HG02763 (cell line): Measurements from ENCODE around the gene C5AR2.
"Not testable (repeated sequence)": the region's sequence is repeated elsewhere in the genome, so short reads cannot be mapped to it uniquely, and the experiment has no call there.

Experiments used
- ATAC-seq: cut with Tn5 transposase; IDR thresholded peaks from one replicate; pipeline ENCODE4 v1.9.1; 2021; ENCODE audit warnings: mild to moderate bottlenecking, moderate library complexity; ENCODE audit not compliant: unreplicated experiment

C5AR2 gene

DNA sequence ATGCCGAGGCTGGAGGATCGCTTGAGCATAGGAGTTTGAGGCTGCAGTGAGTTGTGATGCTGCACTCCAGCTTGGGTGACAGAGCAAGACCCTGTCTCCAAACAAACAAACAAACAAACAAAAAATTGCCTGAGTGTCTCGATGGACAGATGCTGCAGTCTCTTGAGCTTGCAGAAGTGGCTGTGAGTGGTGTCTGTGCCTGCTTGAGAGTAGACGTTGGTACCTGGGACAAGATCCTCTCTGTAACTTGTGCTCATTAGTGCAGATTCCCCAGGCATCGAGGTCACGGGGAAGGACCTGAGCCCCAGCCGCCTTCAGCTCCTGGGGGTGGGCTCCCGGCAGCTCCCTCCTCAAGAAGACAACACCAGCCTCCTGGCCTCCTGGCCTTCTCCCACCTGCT lies 8.6 kb upstream of the C5AR2 start:
- ATAC-seq: no peak

DNA sequence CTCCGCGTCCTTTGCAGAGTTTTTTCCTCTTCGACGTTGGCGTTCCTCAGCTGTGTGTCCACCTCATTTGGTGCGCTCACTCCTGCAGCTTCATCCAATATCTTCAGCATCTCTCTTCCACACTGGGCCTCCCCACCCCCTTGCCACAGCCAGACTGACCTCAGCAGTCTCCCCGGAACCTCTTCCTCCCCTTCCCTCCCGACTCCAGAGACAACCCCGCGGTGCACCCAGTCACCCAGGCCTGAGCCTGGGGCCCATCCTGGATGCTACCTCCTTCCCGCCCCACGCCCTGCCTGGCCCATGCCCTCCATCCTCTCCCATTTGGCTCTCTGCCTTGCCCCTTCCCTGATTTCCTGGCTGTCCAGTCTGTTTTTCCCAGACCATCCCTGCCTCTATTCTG lies 8.1 kb upstream of the C5AR2 start:
- no peak for ATAC-seq

DNA sequence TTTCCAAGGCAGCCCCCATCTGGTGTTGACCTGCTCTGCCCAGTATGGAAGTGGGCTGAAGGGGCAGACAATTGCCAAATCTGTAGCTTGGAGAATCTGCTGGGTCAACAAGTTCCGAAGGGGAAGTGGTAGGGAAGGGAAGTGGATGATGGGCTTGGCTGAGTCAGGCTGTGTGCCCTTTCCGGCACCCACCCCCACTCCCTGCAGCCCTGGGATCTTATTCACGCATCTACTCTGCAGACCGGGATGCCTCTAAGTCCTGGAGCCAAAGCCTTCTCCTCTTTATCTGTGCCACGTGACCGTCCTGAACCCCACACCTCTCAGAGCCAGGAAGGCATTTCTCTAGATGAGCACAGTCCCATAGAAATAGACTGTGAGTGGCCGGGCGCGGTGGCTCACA lies 7.5 kb upstream of the C5AR2 start:
- no peak for ATAC-seq

DNA sequence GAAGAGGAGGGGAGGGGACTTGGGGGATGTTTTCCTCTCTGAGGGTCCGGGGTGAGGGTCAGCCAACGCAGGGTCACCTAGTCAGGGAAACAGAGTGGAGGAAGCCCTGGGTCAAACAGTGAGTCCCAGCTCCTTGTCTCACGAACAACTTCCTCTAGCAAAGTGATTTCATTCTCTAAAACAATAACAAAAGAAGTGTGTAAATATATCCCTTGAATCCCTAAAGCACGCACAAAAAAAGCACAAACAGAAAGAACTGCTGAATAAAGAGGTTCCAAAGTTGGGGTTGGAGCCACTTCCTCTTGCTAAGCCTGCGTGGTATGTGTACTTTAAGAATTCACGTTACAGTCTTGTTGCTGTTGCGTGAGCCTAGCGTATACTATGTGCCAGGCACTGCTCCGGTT lies 1.5 kb upstream of the C5AR2 start:
- ATAC-seq: no peak

DNA sequence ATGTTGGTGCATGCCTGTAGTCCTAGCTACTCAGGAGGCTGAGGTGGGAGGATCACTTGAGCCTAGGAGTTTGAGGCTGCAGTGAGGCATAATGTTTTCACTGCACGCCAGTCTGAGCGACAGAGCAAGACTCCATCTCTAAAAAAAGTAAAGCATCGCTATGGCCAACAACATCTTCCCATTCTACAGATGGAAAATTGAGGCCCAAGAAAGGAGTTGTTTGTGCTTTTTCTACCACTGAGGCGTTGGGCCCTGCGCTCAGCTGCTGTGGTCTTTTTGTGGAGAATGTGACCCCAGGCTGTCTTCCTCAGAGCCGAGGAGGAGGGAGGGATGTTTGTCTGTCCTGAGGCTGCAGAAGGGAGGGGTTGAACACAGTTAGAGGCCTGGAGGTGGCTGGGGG lies 485 bp upstream of the C5AR2 start:
- ATAC-seq: no peak

DNA sequence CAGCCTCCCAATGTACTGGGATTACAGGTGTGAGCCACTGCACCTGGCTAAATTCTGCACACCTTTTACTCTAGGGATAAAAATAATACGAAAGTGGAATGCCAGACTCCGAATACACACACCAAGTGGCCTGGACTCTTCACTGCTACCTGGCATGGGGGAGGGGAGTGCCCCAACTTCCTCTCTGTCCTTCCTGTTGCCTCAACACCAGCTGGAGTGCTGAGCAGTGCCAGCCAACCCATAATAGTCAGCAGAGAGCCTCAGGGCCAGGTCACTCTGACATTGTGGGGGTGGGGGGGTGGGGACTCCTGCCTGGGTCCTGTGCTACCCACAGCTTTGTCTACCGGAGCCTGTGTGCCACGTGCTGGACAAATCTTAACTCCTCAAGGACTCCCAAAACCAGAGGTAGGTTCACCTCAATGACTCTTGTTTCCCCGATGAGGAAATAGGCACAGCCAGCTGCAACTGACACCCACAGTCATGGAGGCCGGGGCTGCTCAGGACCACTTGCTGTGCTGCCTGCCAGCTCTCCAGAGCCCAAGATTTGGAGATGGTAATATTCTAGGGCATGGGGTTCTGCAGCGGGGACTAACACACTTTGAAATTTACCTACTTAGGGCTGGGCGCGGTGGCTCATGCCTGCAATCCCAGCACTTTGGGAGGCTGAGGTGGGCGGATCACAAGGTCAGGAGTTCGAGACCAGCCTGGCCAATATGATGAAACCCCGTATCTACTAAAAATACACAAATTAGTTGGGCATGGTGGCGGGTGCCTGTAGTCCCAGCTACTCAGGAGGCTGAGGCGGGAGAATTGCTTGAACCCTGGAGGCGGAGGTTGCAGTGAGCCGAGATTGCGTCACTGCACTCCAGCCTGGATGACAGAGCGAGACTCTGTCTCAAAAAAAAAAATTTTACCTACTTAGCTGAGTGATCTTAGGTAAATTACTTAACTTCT lies 5.1 kb downstream of the C5AR2 start:
- not testable (repeated sequence) for ATAC-seq

DNA sequence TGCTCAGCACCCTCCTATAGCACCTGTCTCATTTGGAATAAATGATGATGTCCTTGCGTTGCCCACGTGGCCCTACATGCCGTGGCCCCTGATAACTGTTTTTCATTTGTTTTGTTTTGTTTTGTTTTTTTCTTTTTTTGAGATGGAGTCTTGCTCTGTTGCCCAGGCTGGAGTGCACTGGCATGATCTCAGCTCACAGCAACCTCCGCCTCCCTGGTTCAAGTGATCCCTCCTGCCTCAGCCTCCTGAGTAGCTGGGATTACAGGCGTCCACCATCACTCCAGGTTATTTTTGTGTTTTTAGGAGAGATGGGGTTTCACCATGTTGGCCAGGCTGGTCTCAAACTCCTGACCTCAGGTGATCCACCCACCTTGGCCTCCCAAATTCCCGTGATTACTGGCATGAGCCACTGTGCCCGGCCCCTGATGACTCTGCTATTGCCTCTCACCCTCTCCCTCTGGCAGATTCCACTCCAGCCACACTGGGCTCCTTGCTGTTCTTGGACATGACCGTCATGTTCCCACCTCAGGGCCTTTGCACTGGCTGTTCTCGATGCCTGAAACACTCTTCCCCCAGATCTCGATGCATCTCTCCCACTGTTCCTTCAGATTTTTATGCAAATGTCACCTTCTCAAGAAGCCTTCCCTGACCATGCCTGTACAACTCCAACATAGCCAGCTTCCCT lies 7.4 kb downstream of the C5AR2 start:
- ATAC-seq: no peak

DNA sequence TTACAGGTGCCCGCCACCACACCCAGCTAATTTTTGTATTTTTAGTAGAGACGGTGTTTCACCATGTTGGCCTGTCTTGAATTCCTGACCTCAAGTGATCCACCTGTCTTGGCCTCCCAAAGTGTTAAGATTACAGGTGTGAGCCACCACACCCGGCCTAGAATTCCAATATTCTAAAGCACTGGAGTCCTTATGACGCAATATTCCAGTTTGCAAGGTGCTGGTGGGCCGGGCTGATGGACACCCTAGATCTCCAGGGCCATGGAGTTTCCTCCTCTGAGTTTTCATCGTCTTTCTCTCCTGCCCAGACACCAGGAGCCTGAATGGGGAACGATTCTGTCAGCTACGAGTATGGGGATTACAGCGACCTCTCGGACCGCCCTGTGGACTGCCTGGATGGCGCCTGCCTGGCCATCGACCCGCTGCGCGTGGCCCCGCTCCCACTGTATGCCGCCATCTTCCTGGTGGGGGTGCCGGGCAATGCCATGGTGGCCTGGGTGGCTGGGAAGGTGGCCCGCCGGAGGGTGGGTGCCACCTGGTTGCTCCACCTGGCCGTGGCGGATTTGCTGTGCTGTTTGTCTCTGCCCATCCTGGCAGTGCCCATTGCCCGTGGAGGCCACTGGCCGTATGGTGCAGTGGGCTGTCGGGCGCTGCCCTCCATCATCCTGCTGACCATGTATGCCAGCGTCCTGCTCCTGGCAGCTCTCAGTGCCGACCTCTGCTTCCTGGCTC lies 8.7 kb downstream of the C5AR2 start:
- no peak for ATAC-seq

DNA sequence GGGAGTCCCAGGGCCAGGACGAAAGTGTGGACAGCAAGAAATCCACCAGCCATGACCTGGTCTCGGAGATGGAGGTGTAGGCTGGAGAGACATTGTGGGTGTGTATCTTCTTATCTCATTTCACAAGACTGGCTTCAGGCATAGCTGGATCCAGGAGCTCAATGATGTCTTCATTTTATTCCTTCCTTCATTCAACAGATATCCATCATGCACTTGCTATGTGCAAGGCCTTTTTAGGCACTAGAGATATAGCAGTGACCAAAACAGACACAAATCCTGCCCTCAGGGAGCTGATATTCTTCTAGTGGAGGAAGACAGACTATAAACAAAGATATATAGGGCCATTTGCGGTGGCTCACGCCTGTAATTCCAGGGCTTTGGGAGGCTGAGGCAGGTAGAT lies 9.8 kb downstream of the C5AR2 start:
- no peak for ATAC-seq

DNA sequence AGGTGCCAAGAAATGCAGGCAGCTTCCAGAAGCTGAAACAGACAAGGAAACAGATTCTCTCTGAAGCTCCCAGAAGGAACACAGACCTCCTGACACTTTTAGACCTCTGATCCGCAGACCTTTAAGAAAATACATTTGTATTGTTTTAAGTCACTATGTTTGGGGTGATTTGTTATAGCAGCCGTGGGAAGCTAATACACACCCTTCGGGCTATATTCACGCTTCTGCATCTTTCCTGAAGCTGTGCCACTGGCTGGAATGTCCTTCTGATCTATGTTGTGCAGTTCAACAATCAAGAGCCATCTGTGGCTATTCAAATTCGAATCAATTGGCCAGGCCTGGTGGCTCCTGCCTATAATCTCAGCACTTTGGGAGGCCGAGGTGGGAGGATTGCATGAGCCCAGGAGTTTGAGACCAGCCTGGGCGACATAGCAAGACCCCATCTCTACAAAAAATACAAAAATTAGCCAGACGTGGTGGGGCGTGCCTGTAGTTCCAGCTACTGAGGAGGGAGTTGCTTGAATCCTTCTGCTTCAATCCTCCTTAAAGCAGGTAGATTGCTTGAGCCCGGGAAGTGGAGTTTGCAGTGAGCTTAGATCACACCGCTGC lies 11.3 kb downstream of the C5AR2 start:
- ATAC-seq: no peak

DNA sequence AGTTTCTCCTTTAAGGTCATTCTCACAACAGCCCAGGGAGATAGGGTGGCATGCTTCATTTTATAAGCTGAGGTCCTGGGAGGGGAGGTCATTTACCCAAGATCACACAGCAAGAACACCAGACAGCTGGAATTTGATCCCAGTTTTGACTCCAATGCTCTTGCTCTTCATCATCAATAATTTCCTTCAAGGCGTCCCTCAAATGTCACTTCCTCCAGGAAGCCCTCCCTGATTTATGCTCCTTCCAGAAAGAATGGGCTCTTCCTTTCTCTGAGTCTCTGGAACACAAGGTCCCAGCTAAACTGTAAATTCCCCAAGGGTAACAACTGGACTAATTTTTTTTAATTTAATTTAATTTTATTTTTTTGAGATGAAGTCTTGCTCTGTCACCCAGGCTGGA lies 12.4 kb downstream of the C5AR2 start:
- ATAC-seq: no peak

DNA sequence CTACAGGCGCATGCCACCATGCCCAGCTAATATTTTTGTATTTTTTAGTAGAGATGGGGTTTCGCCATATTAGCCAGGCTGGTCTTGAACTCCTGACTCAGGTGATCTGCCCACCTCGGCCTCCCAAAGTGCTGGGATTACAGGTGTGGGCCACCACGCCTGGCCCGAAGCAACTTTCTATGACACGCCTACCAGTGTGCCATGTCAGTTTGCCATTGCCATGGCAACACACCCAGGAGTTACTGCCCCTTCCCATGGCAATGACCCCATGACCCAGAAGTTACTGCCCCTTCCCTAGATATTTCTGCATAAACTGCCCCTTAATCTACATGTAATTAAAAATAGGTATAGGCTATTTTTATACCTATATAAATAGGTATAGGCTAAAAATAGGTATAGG lies 14.0 kb downstream of the C5AR2 start:
- not testable (repeated sequence) for ATAC-seq

DNA sequence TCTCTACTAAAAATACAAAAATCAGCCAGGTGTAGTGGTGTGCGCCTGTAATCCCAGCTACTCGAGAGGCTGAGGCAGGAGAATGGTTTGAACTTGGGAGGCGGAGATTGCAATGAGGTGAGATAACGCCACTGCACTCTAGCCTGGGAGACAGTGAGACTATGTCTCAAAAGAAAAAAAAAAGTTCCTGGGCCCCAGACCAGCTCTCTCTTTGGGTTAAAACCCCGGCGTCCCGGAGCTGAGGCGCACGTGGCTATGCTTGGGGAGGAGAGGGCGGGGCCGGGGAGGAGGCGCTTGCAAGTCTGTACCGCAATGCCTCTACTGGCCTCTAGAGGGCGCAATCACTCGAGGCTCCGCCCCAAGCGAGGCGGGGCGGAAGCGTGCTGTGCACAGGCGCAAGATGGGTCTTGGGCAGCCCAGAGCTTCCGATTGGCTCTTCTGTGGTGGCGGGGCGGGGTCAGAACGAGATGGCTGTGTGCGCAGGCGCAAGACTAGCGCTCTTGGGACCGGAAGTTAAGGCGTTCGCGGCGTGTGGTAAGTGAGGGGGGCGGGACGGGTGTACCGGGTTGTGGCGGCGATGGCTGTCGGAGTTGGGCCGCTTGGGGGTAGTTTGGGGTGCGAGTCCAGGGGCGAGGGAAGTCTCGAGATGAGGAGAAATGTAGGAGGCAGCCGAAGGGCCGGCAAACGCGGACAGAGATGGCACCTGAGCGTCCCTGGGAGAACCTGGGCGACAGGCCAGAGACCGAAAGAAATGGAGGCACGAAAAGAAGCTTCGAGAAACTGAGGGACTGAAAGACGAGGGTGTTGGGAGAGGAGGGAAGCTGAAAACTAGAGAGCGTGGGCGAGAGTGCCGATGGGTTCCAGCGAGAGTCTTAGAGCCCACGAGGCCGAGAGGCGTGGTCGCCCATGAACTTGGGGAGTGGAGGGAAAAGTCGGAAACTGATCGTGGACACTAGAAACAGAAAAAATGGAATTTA lies 17.1 kb downstream of the C5AR2 start, which contains the start of gene DHX34:
DHX34 (plus strand) TSS at position 497 of the 977 bp plus-strand sequence. CDS start 3,716 bp downstream, outside the sequence.
- ATAC-seq: peak; percentile 97

DNA sequence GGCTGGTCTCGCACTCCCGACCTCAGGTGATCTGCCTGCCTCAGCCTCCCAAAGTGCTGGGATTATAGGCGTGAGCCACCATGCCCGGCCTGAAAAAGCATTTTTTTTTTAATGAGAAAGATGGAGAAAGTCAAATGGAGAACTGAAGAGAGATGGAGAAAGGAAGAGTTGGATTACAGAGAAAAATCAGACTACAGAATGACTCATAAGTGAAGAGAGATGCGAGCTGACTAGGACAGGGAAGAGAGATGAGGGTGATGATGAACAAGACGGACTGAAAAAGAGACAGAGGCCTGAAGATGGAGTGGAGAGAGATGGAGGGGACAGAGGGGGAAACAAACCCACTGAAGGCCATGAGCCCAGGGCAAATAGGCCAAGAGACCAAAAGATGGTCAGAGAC lies 18.7 kb downstream of the C5AR2 start:
- ATAC-seq: no peak

DNA sequence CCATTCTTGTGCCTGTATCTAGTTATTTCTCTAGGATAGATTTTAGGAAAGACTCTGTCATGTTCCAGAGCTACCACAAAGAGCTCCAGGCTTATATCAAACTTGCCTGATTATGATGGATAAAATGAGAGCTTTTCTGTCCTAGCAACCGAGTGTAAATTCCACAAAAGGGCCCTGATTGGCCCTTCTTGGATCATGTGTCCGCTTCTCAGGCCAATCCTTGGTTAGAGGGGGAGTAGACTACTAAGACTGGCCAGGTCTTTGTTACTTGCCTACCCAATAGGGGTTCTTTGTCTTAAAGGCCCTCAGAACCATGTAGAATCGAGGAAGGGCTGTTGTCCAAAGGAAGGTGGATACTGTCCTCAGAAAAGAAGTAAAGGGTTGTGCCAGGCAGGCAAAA lies 19.6 kb downstream of the C5AR2 start:
- no peak for ATAC-seq

DNA sequence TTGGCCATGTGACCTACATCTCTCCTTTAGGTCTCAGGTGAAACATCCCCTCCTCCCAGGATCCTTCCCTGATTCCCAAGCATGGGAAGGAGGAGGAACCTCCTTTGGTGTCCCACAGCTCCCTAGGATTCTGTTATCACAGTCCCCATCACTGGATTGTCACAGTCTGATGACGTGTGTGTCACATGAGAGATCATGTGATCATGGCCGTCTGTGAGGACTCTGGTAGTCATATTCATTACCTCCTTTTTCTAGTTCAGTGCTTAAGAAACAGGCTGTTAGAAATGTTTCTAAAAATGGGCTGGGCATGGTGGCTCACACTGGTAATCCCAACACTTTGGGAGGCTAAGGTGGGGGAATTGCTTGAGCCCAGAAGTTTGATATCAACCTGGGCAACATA lies 20.1 kb downstream of the C5AR2 start:
- no peak for ATAC-seq

DNA sequence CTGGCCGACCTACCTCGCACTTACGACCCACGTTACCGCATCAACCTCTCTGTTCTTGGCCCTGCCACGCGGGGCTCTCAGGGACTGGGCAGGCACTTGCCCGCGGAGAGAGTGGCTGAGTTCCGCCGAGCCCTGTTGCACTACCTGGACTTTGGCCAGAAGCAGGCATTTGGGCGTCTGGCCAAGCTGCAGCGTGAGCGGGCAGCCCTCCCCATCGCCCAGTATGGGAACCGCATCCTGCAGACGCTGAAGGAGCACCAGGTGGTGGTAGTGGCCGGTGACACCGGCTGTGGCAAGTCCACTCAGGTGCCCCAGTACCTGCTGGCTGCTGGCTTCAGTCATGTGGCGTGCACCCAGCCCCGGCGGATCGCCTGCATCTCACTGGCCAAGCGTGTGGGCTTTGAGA lies 21.3 kb downstream of the C5AR2 start:
- ATAC-seq: no peak

DNA sequence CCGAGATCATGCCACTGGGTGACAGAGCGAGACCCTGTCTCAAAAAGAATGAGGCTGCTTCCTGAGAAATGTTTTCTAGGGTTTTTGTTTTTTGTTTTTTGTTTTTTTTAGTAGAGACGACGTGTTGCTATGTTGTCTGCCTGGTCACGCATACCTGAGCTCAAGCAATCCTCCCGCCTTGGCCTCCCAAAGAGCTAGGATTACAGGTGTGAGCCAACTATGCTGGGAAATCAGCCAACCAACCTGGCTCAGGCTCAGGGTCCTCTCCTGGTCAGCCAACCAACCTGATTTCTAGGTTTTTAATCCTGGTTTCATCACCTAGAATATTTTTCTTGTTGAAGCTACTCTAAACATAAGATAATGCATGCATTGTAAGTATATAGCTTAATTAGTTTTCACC lies 24.9 kb downstream of the C5AR2 start:
- ATAC-seq: no peak

DNA sequence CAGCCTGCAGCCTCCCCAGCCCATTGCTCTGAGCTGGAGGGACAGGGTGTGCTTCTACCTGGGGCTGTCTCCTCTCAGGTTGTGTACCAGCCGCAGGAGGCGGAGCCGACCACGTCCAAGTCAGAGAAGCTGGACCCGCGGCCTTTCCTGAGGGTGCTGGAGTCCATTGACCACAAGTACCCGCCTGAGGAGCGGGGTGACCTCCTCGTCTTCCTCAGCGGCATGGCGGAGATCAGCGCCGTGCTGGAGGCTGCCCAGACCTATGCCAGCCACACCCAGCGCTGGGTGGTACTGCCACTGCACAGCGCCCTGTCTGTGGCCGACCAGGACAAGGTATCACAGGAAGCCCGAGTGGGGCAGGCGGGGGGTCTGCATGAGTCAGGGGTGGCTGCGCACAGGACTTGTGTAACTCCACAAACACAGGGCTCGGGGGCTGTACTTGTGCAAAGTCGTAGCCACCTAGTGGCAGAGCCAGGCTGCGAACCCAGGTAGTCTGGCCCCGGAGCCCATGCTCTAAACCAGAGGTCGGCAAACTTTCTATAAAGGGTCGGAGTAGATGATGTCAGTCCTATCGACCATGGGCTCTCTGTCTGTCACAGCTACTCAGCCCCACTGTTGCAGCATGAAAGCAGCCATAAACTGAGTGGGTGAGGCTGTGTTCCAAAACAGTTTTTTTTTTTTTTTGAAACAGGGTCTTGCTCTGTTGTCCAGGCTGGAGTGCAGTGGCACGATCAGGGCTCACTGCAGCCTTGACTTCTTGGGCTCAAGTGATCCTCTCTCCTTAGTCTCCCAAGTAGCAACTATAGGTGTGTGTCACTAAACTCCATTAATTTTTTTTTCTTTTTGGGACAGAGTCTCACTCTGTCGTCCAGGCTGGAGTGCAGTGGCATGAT lies 26.1 kb downstream of the C5AR2 start:
- ATAC-seq: no peak
